ENCODE results near the gene PPARD.

The PPARD gene

DNA sequence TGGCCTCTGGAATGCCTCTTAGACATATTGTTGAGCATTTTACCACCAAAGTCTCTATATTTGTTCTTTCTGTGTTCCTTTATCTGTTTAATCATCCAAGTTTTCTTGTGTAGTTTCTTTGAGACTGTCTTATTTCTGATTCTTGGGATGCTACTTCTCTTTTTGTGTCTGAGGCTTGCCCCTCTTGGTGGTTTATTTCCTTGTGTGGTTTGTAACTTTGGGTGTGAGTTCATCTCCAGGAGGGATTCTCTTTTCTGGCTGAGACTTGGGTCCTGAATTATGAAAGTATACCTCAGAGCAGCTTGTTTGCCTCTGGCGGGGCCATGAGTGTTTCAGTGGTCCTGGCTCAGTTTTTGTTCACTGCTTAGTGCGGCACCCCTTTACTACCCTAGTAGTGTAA is 33.9 kb downstream of the PPARD start:
- no peaks in the 10 kb centered on the region for H3K27me3 ChIP-seq
- H3K4me1 ChIP-seq = peaks cover 0 to 27% (median 4%) of the 10 kb centered on the region in 4 donors
- no peaks in the 10 kb centered on the region for H3K9me3 ChIP-seq
- peak overlapping the region; percentile 2 to 40 for H3K27ac ChIP-seq
- no peak for DNase-seq
- H3K36me3 ChIP-seq = no peaks in the 10 kb centered on the region
- TF ChIP-seq, protein P1, sequence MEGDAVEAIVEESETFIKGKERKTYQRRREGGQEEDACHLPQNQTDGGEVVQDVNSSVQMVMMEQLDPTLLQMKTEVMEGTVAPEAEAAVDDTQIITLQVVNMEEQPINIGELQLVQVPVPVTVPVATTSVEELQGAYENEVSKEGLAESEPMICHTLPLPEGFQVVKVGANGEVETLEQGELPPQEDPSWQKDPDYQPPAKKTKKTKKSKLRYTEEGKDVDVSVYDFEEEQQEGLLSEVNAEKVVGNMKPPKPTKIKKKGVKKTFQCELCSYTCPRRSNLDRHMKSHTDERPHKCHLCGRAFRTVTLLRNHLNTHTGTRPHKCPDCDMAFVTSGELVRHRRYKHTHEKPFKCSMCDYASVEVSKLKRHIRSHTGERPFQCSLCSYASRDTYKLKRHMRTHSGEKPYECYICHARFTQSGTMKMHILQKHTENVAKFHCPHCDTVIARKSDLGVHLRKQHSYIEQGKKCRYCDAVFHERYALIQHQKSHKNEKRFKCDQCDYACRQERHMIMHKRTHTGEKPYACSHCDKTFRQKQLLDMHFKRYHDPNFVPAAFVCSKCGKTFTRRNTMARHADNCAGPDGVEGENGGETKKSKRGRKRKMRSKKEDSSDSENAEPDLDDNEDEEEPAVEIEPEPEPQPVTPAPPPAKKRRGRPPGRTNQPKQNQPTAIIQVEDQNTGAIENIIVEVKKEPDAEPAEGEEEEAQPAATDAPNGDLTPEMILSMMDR (IDR thresholded peaks at IDR 0.05) = no peak
- no peak overlapping the region for H3K4me3 ChIP-seq
- intact Hi-C loops (cut with DNase I; ENCODE audit: low total_unique reads) = no loop called here

DNA sequence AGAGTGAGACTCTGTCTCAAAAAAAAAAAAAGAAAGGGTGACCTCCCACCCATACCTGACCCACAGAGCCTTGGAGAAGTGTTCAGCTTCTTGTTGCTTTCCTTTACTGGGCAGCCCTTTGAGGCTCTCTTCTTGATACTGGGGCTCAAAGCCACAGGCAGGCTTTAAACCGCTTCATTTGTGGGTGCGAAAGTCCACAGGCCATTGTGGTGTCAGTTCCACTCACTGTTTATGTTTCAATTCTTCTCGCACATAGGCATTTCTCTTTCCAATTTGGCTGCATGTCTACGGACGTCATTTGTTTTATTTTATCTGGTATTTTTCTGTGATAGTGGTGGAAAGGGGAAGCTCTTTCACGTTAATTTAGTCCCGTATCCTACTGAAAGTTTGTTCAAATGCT is 34.6 kb downstream of the PPARD start:
- Histone ChIP-seq H3K4me3 (no peak overlapping the region), H3K4me1 (peaks cover 0 to 27% (median 4%) of the 10 kb centered on the region in 4 donors), H3K36me3 (no peaks in the 10 kb centered on the region), H3K27ac (peak overlapping the region; percentile 2 to 40), H3K9me3 (no peaks in the 10 kb centered on the region), H3K27me3 (no peaks in the 10 kb centered on the region)
- TF ChIP-seq, protein P1 (IDR thresholded peaks at IDR 0.05) = no peak
- no peak for DNase-seq
- intact Hi-C loops (cut with DNase I; ENCODE audit: low total_unique reads) = no loop called here

DNA sequence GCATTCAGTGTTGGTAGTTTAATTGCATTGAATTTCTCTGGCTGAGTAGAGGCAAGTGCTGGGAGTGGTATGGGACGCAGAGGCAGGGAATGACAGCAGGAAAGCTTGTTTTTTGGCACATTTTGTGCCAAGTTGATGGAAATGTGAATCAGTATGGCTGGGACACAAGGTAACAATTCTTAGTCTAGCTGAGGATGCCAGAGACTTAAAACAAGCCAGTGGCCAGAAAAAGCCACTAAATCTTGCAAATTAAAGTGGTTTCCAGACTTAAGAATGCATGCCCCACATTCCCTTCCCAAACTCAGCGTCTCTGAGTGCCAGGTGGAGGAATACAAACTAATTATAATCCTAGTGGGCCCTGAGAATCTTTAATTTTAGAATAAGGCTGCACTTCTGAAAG is 35.9 kb downstream of the PPARD start:
- Histone ChIP-seq H3K27me3 (no peaks in the 10 kb centered on the region), H3K4me1 (peaks cover 0 to 27% (median 4%) of the 10 kb centered on the region in 4 donors), H3K4me3 (no peak overlapping the region), H3K36me3 (no peaks in the 10 kb centered on the region), H3K9me3 (no peaks in the 10 kb centered on the region), H3K27ac (no peak overlapping the region)
- intact Hi-C loops (cut with DNase I; ENCODE audit: low total_unique reads) = no loop called here
- TF ChIP-seq, protein P1 (IDR thresholded peaks at IDR 0.05) = no peak
- no peak for DNase-seq

DNA sequence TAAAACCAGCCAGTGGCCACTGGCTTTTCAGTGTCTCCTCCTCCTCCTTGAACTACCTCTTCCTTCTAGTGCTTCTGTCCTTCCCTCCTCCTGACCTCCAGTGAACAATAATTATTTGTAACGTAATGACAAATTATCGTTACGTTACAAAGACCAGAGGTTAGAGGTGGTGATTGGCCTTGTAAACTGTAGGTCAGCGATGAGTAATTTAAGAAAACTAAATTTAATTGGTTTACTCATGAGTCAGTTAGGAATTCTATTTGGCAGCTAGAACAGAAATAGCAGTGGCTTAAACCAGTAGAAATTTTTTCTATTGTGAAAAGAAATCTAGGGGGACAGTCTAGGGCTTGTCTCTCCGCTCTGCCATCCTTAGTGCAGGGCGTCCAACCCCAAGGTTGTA is 38.8 kb downstream of the PPARD start:
- H3K4me1 ChIP-seq = peaks cover 0 to 26% (median 4%) of the 10 kb centered on the region in 4 donors
- DNase-seq = no peak
- no peaks in the 10 kb centered on the region for H3K9me3 ChIP-seq
- TF ChIP-seq, protein P1 (IDR thresholded peaks at IDR 0.05) = no peak
- no peaks in the 10 kb centered on the region for H3K27me3 ChIP-seq
- H3K27ac ChIP-seq = no peak overlapping the region
- H3K4me3 ChIP-seq = no peak overlapping the region
- no peaks in the 10 kb centered on the region for H3K36me3 ChIP-seq
- intact Hi-C loops (cut with DNase I; ENCODE audit: low total_unique reads) = no loop called here

DNA sequence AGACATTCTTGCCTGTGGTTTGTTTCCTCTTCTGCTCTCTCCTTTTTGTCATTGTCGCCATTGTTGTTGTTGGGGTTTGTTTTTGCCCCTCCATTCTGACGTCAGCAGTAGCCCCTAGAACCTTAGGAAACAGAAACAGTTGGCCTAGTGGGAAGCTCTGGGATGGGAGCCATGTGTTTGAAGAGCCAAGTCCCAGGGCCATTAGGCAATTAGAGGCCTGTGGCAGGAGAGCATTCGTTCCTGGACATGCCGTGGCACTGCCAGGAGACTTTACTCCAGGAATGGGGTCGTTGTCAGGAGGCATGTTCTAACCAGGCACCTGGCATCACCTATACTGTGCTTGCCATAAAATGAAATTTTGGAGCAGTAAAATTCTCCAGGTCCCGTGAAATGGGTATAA is 39.7 kb downstream of the PPARD start:
- peaks cover 0 to 17% (median 2%) of the 10 kb centered on the region in 4 donors for H3K4me1 ChIP-seq
- H3K36me3 ChIP-seq = no peaks in the 10 kb centered on the region
- H3K4me3 ChIP-seq = no peak overlapping the region
- intact Hi-C loops (cut with DNase I; ENCODE audit: low total_unique reads) = no loop called here
- no peaks in the 10 kb centered on the region for H3K27me3 ChIP-seq
- no peak overlapping the region for H3K27ac ChIP-seq
- DNase-seq = no peak
- TF ChIP-seq, protein P1 (IDR thresholded peaks at IDR 0.05) = no peak
- no peaks in the 10 kb centered on the region for H3K9me3 ChIP-seq

Measured in tibial artery (tissue), 4 donors.